Erythroblast (primary cell): ENCODE measurements around the gene INS.

Experiments used
- GATA1 ChIP-seq: IDR thresholded peaks from 2 replicates; pipeline ENCODE4 v1.6.1; 2011; ENCODE audit warnings: low read depth, mild to moderate bottlenecking, control low read depth, low read length, moderate library complexity
- POLR2A ChIP-seq: IDR thresholded peaks from 2 replicates; pipeline ENCODE4 v1.6.1; 2011; ENCODE audit warnings: mild to moderate bottlenecking, low read length

DNA sequence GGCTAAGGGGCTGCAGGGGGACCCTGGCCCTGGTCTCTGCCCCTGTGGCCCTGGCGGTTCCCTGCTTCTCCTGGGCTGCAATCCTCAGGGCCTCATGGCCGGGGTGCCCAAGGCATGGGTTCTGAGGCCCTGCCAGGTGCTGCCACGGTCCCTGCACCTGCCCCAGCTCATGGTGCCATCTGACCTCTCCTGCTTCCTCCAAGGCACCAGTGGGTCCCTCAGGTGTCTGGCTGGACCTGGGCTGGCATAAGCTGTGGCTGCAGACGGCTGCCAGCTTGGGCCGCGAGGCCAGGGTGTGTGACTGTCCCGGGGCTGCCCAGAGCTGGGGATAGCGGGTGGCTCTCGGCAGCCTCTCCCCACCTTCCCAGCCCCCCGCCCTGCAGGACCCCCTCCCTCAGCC lies 2.0 kb downstream of the INS start:
- TF ChIP-seq POLR2A (no peak), GATA1 (no peak)
